Measurements from ENCODE around the gene ANKK1. TPM values are rescaled to one million over a fixed set of nuclear protein-coding genes. Genes with fewer than 3 reads are reported as not detected.
A peak's percentile ranks its signal among the peaks of the same experiment; 100 is the strongest.

ANKK1 gene
- total and polyA plus RNA-seq, 2 of the 8 experiments (the other 6 are each of a cell fraction or from before 2014, with no cell fraction given), result 0.11 TPM; not detected in 1

DNA sequence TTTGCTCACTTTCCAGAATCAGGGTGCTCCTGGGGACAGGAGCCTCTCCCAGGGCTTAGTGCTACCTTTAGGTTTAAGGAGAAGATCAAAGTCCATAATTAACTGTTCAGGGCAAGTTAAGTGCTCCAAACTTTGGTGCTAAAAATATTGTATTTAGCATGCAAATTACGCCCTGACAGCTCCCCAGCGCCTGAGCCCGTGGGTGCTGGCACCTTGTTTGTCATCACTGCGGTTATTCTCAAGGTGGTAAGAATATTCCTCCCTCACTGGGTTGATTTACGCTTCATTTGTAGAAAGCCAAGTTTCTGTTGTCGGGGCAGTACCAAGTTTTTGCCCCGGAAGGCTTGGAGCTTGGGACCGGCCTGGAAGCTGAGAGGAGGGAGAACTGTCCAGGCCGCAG, 21.3 kb downstream of the ANKK1 start:
- no peak overlapping the region for H2AK5ac ChIP-seq (ENCODE audit: low read depth, low read length)
- no peak overlapping the region for H3K4ac ChIP-seq (replicated peaks; ENCODE audit: insufficient read length, low read depth, low read length)
- FAIRE-seq (no peak), DNase-seq (ENCODE audit: low read depth in 1 of 2, low spot score in 2 of 2) (no peak)
- H3K27ac ChIP-seq (ENCODE audit: low read depth, low read length), result no peak overlapping the region
- no peak overlapping the region for H4K5ac ChIP-seq (ENCODE audit: insufficient read length, low read depth, low read length)
- H2BK20ac ChIP-seq (ENCODE audit: low read length), result no peak overlapping the region
- no peaks in the 10 kb centered on the region for H3K79me1 ChIP-seq (ENCODE audit: low read depth, low read length)
- WGBS, 2 experiments (ENCODE audit: extremely low coverage in 1 of 2, insufficient coverage in 1 of 2, insufficient read length in 1 of 2, insufficient replicate concordance in 2 of 2, low coverage in 1 of 2, low lambda C conversion rate in 2 of 2, missing lambda C conversion rate in 1 of 2), result 80% methylated on average over 8 of the region's 9 CpGs; no CpG with 5 or more reads in 1 of the 2 experiments
- H4K8ac ChIP-seq (ENCODE audit: extremely low read depth, insufficient read depth, low read length), result no peak overlapping the region
- H3K36me3 ChIP-seq (ENCODE audit: control insufficient read depth in 2 of 4, insufficient read depth in 4 of 4, low read length in 3 of 4), result no peaks in the 10 kb centered on the region
- no peaks in the 10 kb centered on the region for H4K20me1 ChIP-seq (replicated peaks in 1 of 2; ENCODE audit: control insufficient read depth in 1 of 2, insufficient read depth in 2 of 2, low read length in 2 of 2)
- no peak overlapping the region for H2BK5ac ChIP-seq (ENCODE audit: low read depth, low read length)
- H2BK12ac ChIP-seq (ENCODE audit: low read depth, low read length), result no peak overlapping the region
- H3K79me2 ChIP-seq (ENCODE audit: control insufficient read depth in 1 of 2, insufficient read depth in 2 of 2, low read length in 2 of 2), result no peaks in the 10 kb centered on the region
- no peaks in the 10 kb centered on the region for H3K27me3 ChIP-seq (replicated peaks in 1 of 4; ENCODE audit: control insufficient read depth in 3 of 4, extremely low read depth in 1 of 4, insufficient read depth in 3 of 4, low read length in 3 of 4)
- H3K23me2 ChIP-seq (ENCODE audit: low read depth, low read length), result no peaks in the 10 kb centered on the region
- no peaks in the 10 kb centered on the region for H3K9me3 ChIP-seq (ENCODE audit: insufficient read depth in 2 of 2, low read depth in 1 of 2, low read length in 1 of 2)
- POLR2A ChIA-PET (ENCODE audit: partially characterized antibody), result no interaction called here
- H3K4me1 ChIP-seq (replicated peaks in 1 of 4; ENCODE audit: control insufficient read depth in 3 of 4, insufficient read depth in 4 of 4, low read length in 3 of 4), result no peaks in the 10 kb centered on the region
- CTCF ChIA-PET (ENCODE audit: partially characterized antibody), result interaction anchor here (0.5 kb wide), 1 partner anchor 1236 kb away, joined by 5 read pairs; no protein-coding TSS in a partner anchor
- H3K4me2 ChIP-seq (ENCODE audit: insufficient read depth in 1 of 2, low read depth in 2 of 2, low read length in 2 of 2), result no peak overlapping the region
- H3K4me3 ChIP-seq (ENCODE audit: extremely low read depth in 1 of 4, insufficient read depth in 2 of 4, low read depth in 3 of 4, low read length in 4 of 4), result no peak overlapping the region
- H2BK15ac ChIP-seq (ENCODE audit: low read length), result no peak overlapping the region
- H2AFZ ChIP-seq (ENCODE audit: low read length), result no peak overlapping the region
- H3K14ac ChIP-seq (ENCODE audit: insufficient read length), result no peak overlapping the region
- H3K23ac ChIP-seq (ENCODE audit: insufficient read length), result no peak overlapping the region
- no peak overlapping the region for H3K9ac ChIP-seq (replicated peaks in 1 of 4; ENCODE audit: extremely low read depth in 1 of 4, low read depth in 3 of 4, low read length in 3 of 4)
- peak overlapping the region; percentile 35 for H4K91ac ChIP-seq (replicated peaks; ENCODE audit: insufficient read length, low read length)
- no peak overlapping the region for H2BK120ac ChIP-seq (replicated peaks; ENCODE audit: low read depth, low read length)
- no peak overlapping the region for H3K18ac ChIP-seq (ENCODE audit: extremely low read depth, low read length)
- H3K56ac ChIP-seq (replicated peaks; ENCODE audit: insufficient read length, low read depth, low read length), result no peak overlapping the region
- no peak for TF ChIP-seq GABPA (IDR thresholded peaks at IDR 0.05; ENCODE audit: borderline replicate concordance, insufficient read depth, low read length)
- TF ChIP-seq MAFK (IDR thresholded peaks at IDR 0.05; ENCODE audit: low read depth, low read length), result no peak
- TF ChIP-seq SIX5 (IDR thresholded peaks at IDR 0.05; ENCODE audit: low read depth, low read length), result no peak
- no peak for TF ChIP-seq EP300 (IDR thresholded peaks at IDR 0.05; ENCODE audit: borderline replicate concordance in 1 of 2, low read depth in 2 of 2, low read length in 2 of 2)
- TF ChIP-seq HDAC6 (IDR thresholded peaks at IDR 0.05; ENCODE audit: low read depth, low read length), result no peak
- no peak for TF ChIP-seq EGR1 (IDR thresholded peaks at IDR 0.05; ENCODE audit: borderline replicate concordance, low read depth, low read length)
- no peak for TF ChIP-seq JUND (IDR thresholded peaks at IDR 0.05; ENCODE audit: low read length)
- TF ChIP-seq BACH1 (IDR thresholded peaks at IDR 0.05; ENCODE audit: low read length), result no peak
- no peak for TF ChIP-seq KDM1A (IDR thresholded peaks at IDR 0.05; ENCODE audit: borderline replicate concordance, low read length)
- TF ChIP-seq BRCA1 (IDR thresholded peaks at IDR 0.05; ENCODE audit: low read depth, low read length), result no peak
- no peak for TF ChIP-seq CEBPB (IDR thresholded peaks at IDR 0.05; ENCODE audit: low read depth, low read length)
- no peak for TF ChIP-seq CBX5 (IDR thresholded peaks at IDR 0.05; ENCODE audit: low read depth, low read length)
- no peak for TF ChIP-seq HDAC2 (IDR thresholded peaks at IDR 0.05; ENCODE audit: borderline replicate concordance in 1 of 2, low read depth in 2 of 2, low read length in 2 of 2)
- TF ChIP-seq SP1 (IDR thresholded peaks at IDR 0.05; ENCODE audit: low read depth, low read length), result no peak
- TF ChIP-seq GTF2F1 (IDR thresholded peaks at IDR 0.05; ENCODE audit: borderline replicate concordance, low read depth, low read length), result no peak
- no peak for TF ChIP-seq JUN (IDR thresholded peaks at IDR 0.05; ENCODE audit: low read depth, low read length)
